ENCODE results near the gene EGLN1. TPM values are rescaled to one million over a fixed set of nuclear protein-coding genes. Genes with fewer than 3 reads are reported as not detected.
A peak's percentile ranks its signal among the peaks of the same experiment; 100 is the strongest.
"Not testable (repeated sequence)": the region's sequence is repeated elsewhere in the genome, so short reads cannot be mapped to it uniquely, and the experiment has no call there.

EGLN1 gene
- total RNA-seq (2014; rRNA removed; shearing (Covaris generic)) (17.8 and 19.0 TPM in 2 replicates), total RNA-seq (2022) (27.0 and 36.6 TPM in 2 replicates), Bru-seq, nascent RNA (percentile 77 among the genes with signal in this experiment), BruChase-seq, experiment 1, labeled RNA remaining after a 6-hour chase (percentile 72 among the genes with signal in this experiment), BruChase-seq, experiment 2, labeled RNA remaining after a 2-hour chase (percentile 76 among the genes with signal in this experiment)
- long read RNA-seq, full-length matches to known transcripts, result 77 of 97 reads
- long read RNA-seq, partial matches to known transcripts, result 0 of 97 reads
- long read RNA-seq, other reads (novel, unspliced or antisense), result 20 of 97 reads

- POLR2A ChIA-PET, result interaction anchor here (0.7 to 1.0 kb wide), 2 partner anchors 64 to 85 kb away, joined by 3 to 4 read pairs; no protein-coding TSS in a partner anchor
- DNase-seq (ENCODE audit: low spot score), result peak; percentile 89
Measured at GRCh38 chr1:231421971-231422797, at the start of gene EGLN1. Gene EGLN1, minus strand, starts transcription at chr1:231422287. Its CDS starts 399 bp downstream, at chr1:231421888.

GRCh38 chr1:231471500-231471899 lies 49.4 kb upstream of the EGLN1 start:
- H3K9me3 ChIP-seq (ENCODE audit: low read length); POLR2A ChIA-PET; H3K4me1 ChIP-seq (ENCODE audit: insufficient read depth, low read length, poor library complexity, severe bottlenecking); H2AFZ ChIP-seq (ENCODE audit: low read length); DNase-seq (ENCODE audit: low spot score); H3K27ac ChIP-seq (ENCODE audit: low read depth, low read length, poor library complexity, severe bottlenecking); H3K36me3 ChIP-seq (ENCODE audit: insufficient read depth, low read length); CTCF ChIA-PET (ENCODE audit: unreplicated experiment); H3K9me2 ChIP-seq (ENCODE audit: insufficient read depth, low read length); intact Hi-C loops (cut with micrococcal nuclease; ENCODE audit: unreplicated experiment); H3K4me3 ChIP-seq (ENCODE audit: low read depth, low read length, poor library complexity, severe bottlenecking); H4K20me1 ChIP-seq (ENCODE audit: insufficient read depth, low read length); BruUV-seq (replicated peaks); H3K79me2 ChIP-seq (ENCODE audit: insufficient read depth, low read depth, low read length); H3K4me2 ChIP-seq (ENCODE audit: low read length): not testable (repeated sequence)

More at GRCh38 chr1:231421971-231422797, at the start of gene EGLN1:
- peaks cover 25% of the 10 kb centered on the region for H4K20me1 ChIP-seq (ENCODE audit: insufficient read depth, low read length)
- H3K4me2 ChIP-seq (ENCODE audit: low read length), result peak within 1 kb of the TSS; percentile 97
- no TSS peak for BruUV-seq (replicated peaks)
- peak within 1 kb of the TSS; percentile 75 for H3K27ac ChIP-seq (ENCODE audit: low read depth, low read length, poor library complexity, severe bottlenecking)
- peaks cover 28% of the 10 kb centered on the region for H3K4me1 ChIP-seq (ENCODE audit: insufficient read depth, low read length, poor library complexity, severe bottlenecking)
- H3K79me2 ChIP-seq (ENCODE audit: insufficient read depth, low read depth, low read length), result peaks cover 38% of the 10 kb centered on the region
- no peaks in the 10 kb centered on the region for H3K36me3 ChIP-seq (ENCODE audit: insufficient read depth, low read length)
- CTCF ChIA-PET (ENCODE audit: unreplicated experiment), result interaction anchor here (0.6 kb wide), 2 partner anchors 84 to 141 kb away, joined by 3 read pairs; partner anchors contain the start of genes EXOC8 and SPRTN
- intact Hi-C loops (cut with micrococcal nuclease; ENCODE audit: unreplicated experiment), result loop anchor here (2.0 to 5.0 kb wide), 6 partner anchors 63 to 1865 kb away; partner anchors contain the start of genes ABCB10, EXOC8, GNPAT and TSNAX
- no peaks in the 10 kb centered on the region for H3K9me2 ChIP-seq (ENCODE audit: insufficient read depth, low read length)
- H2AFZ ChIP-seq (ENCODE audit: low read length), result peak within 1 kb of the TSS; percentile 97
- TF ChIP-seq EZH2phosphoT487 (IDR thresholded peaks at IDR 0.05; ENCODE audit: borderline replicate concordance, low read depth, low read length) (no peak), CTCF (conservative IDR thresholded peaks at IDR 0.05; ENCODE audit: low read length) (peak; percentile 48)
- H3K9me3 ChIP-seq (ENCODE audit: low read length), result no peaks in the 10 kb centered on the region
- H3K4me3 ChIP-seq (ENCODE audit: low read depth, low read length, poor library complexity, severe bottlenecking), result peak within 1 kb of the TSS; percentile 83

GRCh38 chr1:231471027-231471426 lies 48.9 kb upstream of the EGLN1 start:
- H3K9me3 ChIP-seq (ENCODE audit: low read length); H3K79me2 ChIP-seq (ENCODE audit: insufficient read depth, low read depth, low read length); CTCF ChIA-PET (ENCODE audit: unreplicated experiment); H3K4me2 ChIP-seq (ENCODE audit: low read length); H3K4me1 ChIP-seq (ENCODE audit: insufficient read depth, low read length, poor library complexity, severe bottlenecking); H3K27ac ChIP-seq (ENCODE audit: low read depth, low read length, poor library complexity, severe bottlenecking); H2AFZ ChIP-seq (ENCODE audit: low read length); BruUV-seq (replicated peaks); intact Hi-C loops (cut with micrococcal nuclease; ENCODE audit: unreplicated experiment); H3K36me3 ChIP-seq (ENCODE audit: insufficient read depth, low read length); DNase-seq (ENCODE audit: low spot score); H3K9me2 ChIP-seq (ENCODE audit: insufficient read depth, low read length); H3K4me3 ChIP-seq (ENCODE audit: low read depth, low read length, poor library complexity, severe bottlenecking); H4K20me1 ChIP-seq (ENCODE audit: insufficient read depth, low read length): not testable (repeated sequence)
- POLR2A ChIA-PET, result interaction anchor here (0.7 kb wide), 1 partner anchor 140 kb away, joined by 3 read pairs; no protein-coding TSS in a partner anchor
